HG03064 (cell line): ENCODE data around the gene TXNDC16.

Experiments
- ATAC-seq: cut with Tn5 transposase; IDR thresholded peaks from one replicate; pipeline ENCODE4 v1.9.1; 2021; ENCODE audit warnings: low read depth; ENCODE audit not compliant: unreplicated experiment

Gene TXNDC16

GRCh38 chr14:52399104-52399503 lies 153.2 kb downstream of the TXNDC16 start:
- no peak for ATAC-seq

- no peak for ATAC-seq
Observed at GRCh38 chr14:52397844-52398243, 154.5 kb downstream of the TXNDC16 start.

GRCh38 chr14:52395728-52396127 lies 156.6 kb downstream of the TXNDC16 start:
- no peak for ATAC-seq

- ATAC-seq, result no peak
Observed at GRCh38 chr14:52391881-52392615, 160.3 kb downstream of the TXNDC16 start.
